AG04450 (cell line): ENCODE results near the gene RRP1B. TPM values are rescaled to one million over a fixed set of nuclear protein-coding genes. Genes with fewer than 3 reads are reported as not detected.
"Not testable (repeated sequence)": the region's sequence is repeated elsewhere in the genome, so short reads cannot be mapped to it uniquely, and the experiment has no call there.

Experiments
- CTCF ChIA-PET: fragments of 300-600, 350-600 bp; formaldehyde crosslinking; extraction: SDS; loops from one replicate; lab custom pipeline; 2022; ENCODE audit warnings: antibody characterized with exemption, inconsistent platforms; lab: Charles Lee
- POLR2A ChIA-PET: fragments of 350-600 bp; formaldehyde crosslinking; extraction: SDS; loops from one replicate; lab custom pipeline; 2021; ENCODE audit warnings: antibody characterized with exemption, inconsistent platforms; lab: Yijun Ruan, JAX
- DNase-seq: peaks from one replicate; pipeline ENCODE4 v3.0.0-alpha.2; 2011; ENCODE audit warnings: low read depth, low spot score
- H3K27ac ChIP-seq: one replicate; pipeline ENCODE4 v1.5.1; 2012; ENCODE audit warnings: low read depth, low read length, control low read depth
- H3K27me3 ChIP-seq: one replicate; pipeline ENCODE4 v1.6.0; 2012; ENCODE audit warnings: low read length; ENCODE audit not compliant: control insufficient read depth, insufficient read depth
- H3K4me3 ChIP-seq: 2 replicates; pipeline ENCODE4 v1.5.1; 2011; ENCODE audit warnings: mild to moderate bottlenecking, low read depth, low read length, control low read depth
- H3K9me3 ChIP-seq: 2 replicates; pipeline ENCODE4 v1.5.1; 2012; ENCODE audit warnings: low read length; ENCODE audit not compliant: control insufficient read depth, insufficient read depth
- CTCF ChIP-seq: IDR thresholded peaks from 2 replicates; pipeline ENCODE4 v1.5.1; 2011; ENCODE audit warnings: low read depth, low read length, control low read depth, inconsistent platforms
- polyA plus RNA-seq: library from polyadenylated mRNA; depleted of rRNA; stranded (reverse); fragments of >200 nt; gene quantifications from 2 replicates; pipeline ENCODE4 v1.2.3, GENCODE V29; 2011

The RRP1B gene
- polyA plus RNA-seq, 1 experiment, result 17.4 TPM

GRCh38 chr21:43679951-43680350 is 20.6 kb downstream of the RRP1B start:
- no peak overlapping the region for H3K27ac ChIP-seq
- no peak overlapping the region for H3K4me3 ChIP-seq
- ChIA-PET CTCF (no interaction called here), POLR2A (no interaction called here)
- no peaks in the 10 kb centered on the region for H3K9me3 ChIP-seq
- no peak for TF ChIP-seq CTCF
- H3K27me3 ChIP-seq, result no peaks in the 10 kb centered on the region
- DNase-seq, result no peak

GRCh38 chr21:43680421-43680820 is 21.1 kb downstream of the RRP1B start:
- H3K9me3 ChIP-seq, H3K27ac ChIP-seq, H3K27me3 ChIP-seq, DNase-seq, CTCF ChIA-PET, POLR2A ChIA-PET, H3K4me3 ChIP-seq: not testable (repeated sequence)

GRCh38 chr21:43681650-43682049 is 22.3 kb downstream of the RRP1B start:
- POLR2A ChIA-PET, result no interaction called here

GRCh38 chr21:43684424-43684823 is 25.1 kb downstream of the RRP1B start:
- no peak for DNase-seq
- H3K4me3 ChIP-seq, result no peak overlapping the region
- H3K27ac ChIP-seq, result no peak overlapping the region
- no peak for TF ChIP-seq CTCF
- POLR2A ChIA-PET, result no interaction called here
- H3K9me3 ChIP-seq, result no peaks in the 10 kb centered on the region
- CTCF ChIA-PET, result no interaction called here
- no peaks in the 10 kb centered on the region for H3K27me3 ChIP-seq

More at GRCh38 chr21:43681650-43682049, 22.3 kb downstream of the RRP1B start:
- no peak for DNase-seq
- CTCF ChIA-PET, result no interaction called here
- Histone ChIP-seq H3K4me3 (no peak overlapping the region), H3K27ac (no peak overlapping the region), H3K27me3 (no peaks in the 10 kb centered on the region), H3K9me3 (no peaks in the 10 kb centered on the region)
- TF ChIP-seq CTCF, result no peak

GRCh38 chr21:43686811-43687565 is 27.6 kb downstream of the RRP1B start:
- no peak for DNase-seq

More at GRCh38 chr21:43686811-43687565, 27.6 kb downstream of the RRP1B start:
- Histone ChIP-seq H3K9me3 (no peaks in the 10 kb centered on the region), H3K27ac (no peak overlapping the region), H3K27me3 (no peaks in the 10 kb centered on the region), H3K4me3 (no peak overlapping the region)
- TF ChIP-seq CTCF, result no peak
- POLR2A ChIA-PET, result no interaction called here
- CTCF ChIA-PET, result no interaction called here
